Cortex of kidney (tissue), 1 donor: ENCODE measurements around the gene APOF.
"Not testable (repeated sequence)": the region's sequence is repeated elsewhere in the genome, so short reads cannot be mapped to it uniquely, and the experiment has no call there.

Experiments used
- DNase-seq: peaks from one replicate; lab custom pipeline; 2025; lab: John Stamatoyannopoulos, UW

The APOF gene, protein sequence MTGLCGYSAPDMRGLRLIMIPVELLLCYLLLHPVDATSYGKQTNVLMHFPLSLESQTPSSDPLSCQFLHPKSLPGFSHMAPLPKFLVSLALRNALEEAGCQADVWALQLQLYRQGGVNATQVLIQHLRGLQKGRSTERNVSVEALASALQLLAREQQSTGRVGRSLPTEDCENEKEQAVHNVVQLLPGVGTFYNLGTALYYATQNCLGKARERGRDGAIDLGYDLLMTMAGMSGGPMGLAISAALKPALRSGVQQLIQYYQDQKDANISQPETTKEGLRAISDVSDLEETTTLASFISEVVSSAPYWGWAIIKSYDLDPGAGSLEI

DNA sequence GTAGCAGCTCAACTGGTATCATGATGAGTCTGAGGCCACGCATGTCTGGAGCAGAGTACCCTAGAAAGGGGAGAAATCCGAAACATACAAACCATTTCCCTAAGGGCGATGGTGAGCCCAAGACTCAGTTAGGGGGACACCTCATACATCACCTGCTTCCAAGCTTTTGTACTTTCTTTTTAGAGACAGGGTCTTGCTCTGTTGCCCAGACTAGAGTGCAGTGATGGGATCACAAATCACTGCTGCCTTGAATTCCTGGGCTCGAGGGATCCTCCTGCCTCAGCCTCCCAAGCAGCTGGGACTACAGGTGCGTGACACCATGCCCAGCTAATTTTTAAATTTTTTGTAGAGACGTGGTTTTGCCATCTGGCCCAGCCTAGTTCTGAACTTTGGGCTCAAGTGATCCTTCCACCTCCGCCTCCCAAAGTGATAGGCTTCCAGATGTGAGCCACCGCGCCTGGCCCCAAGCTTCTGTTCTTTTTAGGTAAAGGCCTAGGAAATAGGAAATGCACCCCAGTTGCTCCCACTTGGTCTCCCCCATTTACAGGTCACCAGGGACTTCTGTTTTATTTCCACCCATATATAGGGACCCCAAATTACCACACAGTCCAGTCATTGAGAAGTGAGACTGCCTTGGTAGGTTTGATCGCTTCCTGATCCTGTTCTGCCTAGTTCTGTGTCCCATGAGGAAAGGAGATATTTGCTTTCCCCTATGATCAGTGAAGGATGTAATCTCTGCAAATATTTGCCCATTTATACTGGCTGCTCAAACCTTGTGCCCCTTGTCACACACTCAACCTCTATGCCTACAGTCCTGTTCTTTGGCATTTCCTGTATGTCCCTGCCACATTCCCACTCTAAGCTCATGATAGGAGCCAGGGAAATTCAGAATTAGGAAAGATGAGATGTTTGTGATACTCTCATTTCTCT, at the start of gene APOF:
APOF (minus strand) TSS at position 728 of the 930 bp plus-strand sequence; CDS start at position 616, 112 bp downstream.
- no peak for DNase-seq

DNA sequence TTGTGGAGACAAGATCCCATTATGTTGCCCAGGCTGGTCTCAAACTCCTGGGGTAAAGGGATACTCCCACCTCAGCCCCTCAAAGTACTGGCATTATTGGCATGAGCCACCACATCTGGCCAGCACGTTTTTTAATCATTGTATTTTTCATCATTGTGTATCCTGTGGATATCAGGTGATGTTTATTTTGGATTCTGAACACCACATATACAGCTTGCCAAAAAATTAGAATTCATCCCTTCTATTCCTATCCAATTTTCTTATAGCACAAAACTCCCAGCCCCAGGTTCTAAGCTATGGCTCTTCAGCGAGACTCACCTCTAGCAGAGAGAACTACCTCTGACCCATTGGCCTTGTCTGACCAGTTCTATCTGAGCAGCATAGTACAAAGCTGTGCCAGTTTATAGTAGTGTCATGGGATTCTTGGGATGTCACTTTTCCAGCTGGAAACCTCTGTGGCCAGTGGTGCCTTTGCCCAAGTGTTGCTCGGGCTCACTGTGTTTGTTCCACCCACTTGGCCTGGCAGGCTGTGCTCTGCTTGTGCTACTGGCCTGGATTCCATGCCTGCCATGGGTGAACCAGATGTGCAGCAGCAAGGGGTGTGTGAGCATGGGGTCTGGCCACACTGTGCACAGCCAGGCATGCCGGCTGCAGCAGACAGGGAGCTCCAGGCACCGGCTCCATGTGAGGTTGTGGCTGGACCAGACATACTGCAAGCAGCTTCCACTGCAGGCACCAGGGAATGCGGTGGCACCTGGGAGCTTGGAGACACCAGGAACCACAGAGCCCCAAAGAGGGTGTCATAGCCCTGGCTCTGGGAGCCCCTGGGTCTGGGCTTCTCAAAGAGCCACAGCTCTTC, 49.4 kb upstream of the APOF start:
- DNase-seq, result no peak

DNA sequence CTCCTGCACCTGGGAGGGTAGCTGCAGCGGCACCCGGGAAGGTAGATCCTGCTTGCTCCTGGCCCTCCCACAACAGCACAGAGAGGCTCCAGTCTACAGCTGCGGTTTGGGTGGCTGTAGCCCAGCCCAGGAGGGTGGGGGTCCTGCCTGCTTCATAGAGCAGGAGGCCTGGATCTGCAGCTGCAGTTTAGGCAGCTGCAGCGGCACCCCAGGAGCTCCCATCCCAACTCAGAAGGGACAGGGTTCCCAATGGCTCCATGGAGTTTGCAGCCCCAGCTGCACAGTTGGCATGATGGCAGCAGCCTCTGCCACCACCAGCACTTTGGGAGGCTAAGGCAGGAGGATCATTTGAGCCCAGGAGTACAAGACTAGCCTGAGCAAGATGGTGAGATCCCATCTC, 48.1 kb upstream of the APOF start:
- DNase-seq, result no peak

DNA sequence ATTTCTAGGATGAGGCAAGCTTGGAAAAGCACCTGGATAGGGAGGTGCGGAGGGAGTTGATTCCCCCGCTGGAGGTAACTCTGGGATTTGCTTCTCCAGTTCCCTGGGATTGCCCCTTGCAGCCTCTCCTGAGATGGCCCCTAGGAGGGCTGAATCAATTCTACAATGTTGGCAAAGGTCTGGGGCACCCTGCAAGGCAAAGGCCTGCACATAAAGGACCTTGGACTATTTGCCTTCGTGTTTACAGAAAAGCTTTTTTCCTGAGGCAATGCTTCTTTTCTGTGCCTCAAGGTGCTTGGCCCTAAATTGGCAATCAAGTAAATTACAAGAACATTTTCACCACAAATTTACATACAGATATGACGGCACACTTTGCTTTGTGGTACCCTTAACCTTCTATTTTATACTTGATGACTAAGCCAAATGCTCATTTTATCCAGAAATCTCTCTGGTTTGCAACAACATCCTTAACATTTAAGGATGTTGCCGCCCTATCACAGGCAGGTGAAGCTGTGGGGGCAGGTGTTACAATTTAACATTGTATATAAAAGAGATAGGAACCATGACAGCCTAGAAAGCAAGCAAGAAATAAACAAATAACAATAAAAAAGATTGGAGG, 46.3 kb upstream of the APOF start:
- no peak for DNase-seq

DNA sequence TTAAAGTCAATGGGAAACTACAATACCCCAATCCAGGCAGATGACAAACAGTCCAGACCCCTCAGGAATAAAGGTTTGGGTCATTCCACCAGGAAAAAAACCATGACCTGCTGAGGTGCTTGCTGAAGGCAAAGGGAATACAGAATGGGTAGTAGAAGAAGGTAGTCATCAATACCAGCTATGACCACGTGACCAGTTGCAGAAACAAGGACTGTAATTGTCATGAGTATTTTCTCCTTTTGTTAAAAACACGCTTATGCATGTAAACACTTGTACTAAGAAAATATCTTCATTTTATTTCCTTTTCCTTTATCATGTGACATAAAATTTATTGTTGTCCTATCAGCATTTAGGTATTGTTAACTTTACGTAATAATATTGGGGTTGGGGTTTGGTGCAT, 41.6 kb upstream of the APOF start:
- DNase-seq, result not testable (repeated sequence)

DNA sequence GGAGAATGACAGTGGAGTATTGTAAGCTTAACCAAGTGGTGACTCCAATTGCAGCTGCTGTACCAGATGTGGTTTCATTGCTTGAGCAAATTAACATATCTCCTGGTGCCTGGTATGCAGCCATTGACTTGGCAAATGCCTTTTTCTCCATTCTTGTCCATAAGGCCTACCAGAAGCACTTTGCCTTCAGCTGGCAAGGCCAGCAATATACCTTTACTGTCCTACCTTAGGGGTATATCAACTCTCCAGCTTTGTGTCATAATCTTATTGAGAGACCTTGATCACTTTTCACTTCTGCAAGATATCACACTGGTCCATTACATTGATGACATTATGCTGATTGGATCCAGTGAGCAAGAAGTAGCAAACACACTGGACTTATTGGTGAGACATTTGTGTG, 39.0 kb upstream of the APOF start:
- not testable (repeated sequence) for DNase-seq

DNA sequence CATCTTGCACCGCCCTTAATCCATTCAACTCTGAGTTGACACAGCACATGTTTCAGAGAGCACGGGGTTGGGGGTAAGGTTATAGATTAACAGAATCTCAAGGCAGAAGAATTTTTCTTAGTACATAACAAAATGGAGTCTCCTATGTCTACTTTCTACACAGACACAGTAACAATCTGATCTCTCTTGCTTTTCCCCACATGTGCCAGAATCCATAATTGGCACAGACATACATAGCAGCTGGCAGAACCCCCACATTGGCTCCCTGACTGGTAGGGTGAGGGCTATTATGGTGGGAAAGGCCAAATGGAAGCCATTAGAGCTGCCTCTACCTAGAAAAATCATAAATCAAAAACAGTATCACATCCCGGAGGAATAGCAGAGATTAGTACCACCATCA, 38.5 kb upstream of the APOF start:
- DNase-seq, result not testable (repeated sequence)

DNA sequence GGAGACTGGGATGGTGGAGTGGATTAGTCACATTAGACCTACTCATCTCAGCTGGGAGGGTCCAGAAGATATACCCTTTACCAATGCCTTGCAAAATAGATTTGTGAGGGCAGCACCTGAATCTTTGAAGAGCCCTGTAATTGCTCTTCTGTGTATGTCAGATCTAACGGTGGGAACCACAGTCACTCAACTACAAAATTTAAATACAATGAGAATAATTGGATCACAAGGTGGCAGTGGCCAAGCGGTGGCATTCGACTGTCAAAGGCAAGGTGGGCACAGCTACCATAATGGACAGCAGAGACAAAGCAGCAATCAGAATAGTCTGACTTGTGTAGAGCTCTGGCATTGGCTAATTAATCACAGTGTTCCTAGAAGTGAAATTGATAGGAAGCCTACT, 36.8 kb upstream of the APOF start:
- not testable (repeated sequence) for DNase-seq

DNA sequence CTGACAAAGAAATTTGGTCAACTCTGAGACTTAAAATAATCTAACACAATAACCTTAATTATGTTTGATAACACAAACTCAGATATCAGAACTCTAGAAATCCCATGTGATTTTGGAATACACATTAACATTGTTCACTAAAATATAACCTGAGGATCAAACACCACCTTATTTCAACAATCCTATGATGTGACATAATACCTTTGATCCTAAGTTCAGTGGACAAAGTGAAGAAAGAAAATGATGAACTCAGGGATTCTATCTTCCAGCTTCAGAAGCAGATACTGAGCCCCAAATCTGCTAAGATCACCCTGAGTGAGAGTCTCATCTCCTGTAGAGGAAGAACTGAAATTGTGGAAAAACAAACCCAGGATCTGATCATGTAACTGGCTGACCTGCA, 35.7 kb upstream of the APOF start:
- no peak for DNase-seq

DNA sequence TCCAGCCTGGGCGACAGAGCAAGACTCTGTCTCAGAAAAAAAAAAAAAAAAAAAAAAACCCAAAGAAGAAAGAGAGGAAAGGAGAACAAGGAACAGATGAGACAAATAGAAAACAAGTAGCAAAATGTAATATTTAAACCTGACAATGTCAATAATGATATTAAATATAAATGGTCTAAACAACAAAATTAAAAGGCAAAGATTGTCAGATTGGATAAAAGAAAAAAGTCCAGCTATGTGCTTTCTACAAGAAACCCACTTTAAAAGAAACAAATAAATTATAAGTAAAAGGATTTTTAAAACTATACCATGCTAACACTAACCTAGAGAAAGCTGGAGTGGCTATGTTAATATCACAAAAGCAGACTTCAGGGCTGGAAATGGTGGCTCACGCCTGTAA, 29.7 kb upstream of the APOF start:
- no peak for DNase-seq

DNA sequence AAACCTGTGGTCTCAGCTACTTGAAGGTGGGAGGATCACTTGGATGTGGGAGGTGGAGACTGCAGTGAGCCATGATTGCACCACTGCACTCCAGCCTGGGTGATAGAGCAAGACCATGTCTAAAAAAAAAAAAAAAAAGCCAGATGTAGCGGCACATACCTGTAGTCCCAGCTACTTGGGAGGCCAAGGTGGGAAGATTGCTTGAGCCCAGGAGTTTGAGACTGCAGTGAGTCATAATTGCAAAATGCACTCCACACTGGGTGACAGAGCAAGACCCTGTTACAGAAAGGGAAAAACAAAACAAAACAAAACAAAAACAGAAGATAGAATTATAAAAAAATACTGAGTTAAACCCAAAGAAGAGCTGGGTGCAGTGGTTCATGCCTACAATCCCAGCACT, 29.1 kb upstream of the APOF start:
- no peak for DNase-seq

DNA sequence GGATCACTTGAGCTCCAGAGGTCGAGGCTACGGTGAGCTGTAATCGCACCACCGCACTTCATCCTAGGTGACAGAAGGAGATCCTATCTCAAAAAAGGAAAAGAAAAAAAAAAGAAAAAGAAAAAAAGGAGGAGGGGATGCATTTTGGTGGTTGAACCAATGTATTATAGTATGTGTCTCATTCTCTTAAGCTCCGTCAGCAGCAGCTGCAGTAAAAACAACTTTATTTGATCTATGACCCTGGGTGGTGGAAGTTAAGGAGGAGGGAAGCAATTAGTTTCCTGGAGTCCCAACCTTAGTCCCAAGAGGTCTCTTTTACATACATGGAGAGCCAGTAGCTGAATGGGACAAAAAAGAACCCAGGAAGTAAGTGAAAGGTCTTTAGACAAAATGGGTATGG, 26.8 kb upstream of the APOF start:
- DNase-seq, result no peak

DNA sequence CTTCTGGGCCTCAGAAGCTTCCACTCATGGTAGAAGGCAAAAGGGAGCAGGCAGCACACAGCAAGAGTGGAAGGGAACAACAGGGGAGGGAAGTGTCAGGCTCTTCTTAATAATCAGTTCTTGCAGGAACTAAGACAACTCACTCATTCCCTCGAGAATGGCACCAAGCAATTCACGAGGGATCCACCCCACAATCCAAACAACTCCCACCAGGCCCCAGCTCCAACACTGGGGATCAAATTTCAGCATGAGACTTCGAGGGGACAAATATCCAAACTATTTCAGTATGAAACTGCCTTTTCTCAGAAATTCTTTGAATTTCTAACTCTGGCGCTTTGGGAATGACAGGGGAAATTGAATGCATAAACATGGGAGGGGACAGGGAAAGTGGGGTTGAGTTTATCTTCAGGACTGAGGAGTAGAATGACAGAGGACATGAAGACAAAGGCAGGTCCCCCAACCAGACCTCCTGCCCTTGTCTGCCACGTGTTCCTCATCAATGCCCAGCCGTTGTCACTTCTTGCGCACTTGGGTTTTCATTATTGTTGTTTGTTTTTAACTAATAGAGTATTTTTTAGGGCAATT, 24.6 kb upstream of the APOF start:
- DNase-seq, result no peak

DNA sequence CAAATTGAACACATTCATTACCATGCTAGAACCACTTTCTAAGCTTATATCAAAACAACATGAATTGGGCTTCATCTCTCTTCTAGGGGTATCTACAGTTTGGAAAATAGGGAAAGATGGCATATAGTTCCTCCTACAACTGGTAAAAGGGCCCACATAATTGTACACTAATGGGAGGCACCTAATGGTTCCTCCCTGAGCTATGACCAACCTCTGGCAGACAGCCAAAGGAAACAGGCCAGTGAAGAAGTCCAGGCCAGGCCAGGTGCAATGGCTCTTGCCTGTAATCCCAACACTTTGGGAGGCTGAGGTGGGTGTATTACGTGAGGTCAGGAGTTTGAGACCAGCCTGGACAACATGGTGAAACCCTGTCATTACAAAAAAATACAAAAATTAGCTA, 23.2 kb upstream of the APOF start:
- DNase-seq, result no peak

DNA sequence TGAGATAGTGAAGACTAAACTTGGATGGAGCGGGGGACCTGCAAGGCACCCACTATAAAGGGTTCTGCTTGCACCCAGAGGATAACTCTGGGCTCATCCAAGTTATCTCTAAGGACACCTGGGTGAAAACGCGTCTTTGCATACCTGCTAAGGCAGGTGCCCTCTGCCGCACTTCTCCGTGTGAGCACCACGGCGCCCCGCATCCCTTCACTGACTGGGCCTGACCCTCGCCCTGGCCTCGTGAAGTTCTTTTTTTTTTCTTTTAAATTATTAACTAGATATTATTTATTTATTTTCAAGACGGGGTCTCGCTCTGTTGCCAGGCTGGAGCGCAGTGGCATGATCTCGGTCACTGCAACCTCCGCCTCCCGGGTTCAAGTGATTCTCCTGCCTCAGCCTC, 20.0 kb upstream of the APOF start:
- no peak for DNase-seq

DNA sequence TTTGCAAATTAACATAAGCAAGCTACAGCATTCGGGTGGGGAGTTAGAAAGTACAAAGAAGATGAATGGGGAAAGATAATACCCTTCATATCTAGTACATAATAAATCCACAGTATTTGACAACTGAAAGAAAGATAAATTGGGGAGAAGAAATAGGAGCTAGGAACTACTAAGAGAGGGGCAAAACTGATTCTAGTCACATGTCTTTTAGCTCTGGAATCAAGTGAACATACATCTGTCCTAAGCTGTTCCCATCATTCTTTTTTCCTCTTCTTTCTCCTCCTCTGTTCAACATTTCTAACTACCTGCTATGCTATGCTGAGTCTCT, 15.3 kb upstream of the APOF start:
- no peak for DNase-seq

DNA sequence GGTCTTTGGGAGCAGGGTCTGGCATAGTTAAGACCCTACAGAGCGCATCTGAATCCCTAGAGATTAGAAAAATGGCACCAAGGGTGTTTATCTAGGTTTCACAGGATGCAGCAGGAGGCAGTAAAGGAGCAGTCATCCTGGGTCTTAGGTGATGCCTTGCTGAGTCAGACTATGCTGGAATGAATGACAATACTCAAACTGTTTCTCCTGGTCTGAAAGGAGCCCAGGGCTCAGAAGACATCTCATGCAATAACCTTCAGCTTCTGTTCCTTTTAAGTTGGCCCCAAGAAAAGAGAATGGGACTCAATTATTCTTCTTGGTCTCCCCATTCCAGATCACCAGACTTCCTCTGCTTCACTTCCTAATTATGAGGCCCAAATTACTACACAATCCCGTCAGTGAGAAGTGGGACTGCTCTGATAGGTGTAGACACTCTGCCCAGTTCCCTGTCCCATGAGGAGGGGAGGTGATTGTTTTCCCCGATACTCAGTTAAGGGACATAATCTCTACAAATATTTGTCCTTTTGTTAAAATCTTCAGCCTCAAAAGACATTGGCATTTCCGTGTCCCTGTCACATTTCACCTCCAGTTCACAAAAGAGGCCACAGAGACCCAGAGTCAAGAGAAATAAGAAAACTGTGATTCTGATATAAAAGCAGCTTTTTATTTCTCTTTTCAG, 14.8 kb upstream of the APOF start:
- DNase-seq, result no peak

DNA sequence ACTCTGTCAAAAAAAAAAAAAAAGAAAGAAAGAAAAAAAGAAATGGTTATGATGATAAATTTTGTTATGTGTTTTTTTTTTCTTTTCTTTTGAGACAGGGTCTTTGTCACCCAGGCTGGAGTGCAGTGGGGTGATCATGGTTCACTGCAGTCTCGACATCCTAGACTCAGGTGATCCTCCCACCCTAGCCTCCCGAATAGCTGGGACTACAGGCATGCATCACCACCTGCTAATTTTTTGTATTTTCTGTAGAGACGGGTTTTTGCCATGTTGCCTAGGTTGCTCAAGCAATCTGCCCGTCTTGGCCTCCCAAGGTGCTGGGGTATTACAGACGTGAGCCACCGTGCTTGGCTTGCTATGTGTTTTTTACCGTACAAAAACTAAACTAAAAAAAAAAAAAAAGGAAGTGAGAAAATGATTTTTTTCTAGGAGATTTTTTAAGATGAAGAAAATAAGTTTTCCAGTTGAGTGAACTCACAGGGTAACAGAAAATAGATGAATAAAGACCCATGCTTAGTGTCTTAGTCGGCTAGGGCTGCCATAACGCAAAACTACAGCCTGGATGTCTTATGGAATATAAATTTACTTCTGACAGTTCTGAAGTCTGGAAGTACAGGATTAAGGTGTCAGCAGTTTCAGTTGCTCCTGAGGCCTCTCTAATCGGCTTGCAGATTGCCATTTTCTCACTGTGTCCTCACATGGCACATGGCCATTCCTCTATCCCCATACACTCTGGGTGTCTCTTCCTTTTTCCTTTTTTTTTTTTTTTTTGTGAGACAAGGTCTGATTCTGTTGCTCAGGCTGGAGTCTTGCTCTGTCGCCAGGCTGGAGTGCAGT, 13.2 kb upstream of the APOF start:
- no peak for DNase-seq

DNA sequence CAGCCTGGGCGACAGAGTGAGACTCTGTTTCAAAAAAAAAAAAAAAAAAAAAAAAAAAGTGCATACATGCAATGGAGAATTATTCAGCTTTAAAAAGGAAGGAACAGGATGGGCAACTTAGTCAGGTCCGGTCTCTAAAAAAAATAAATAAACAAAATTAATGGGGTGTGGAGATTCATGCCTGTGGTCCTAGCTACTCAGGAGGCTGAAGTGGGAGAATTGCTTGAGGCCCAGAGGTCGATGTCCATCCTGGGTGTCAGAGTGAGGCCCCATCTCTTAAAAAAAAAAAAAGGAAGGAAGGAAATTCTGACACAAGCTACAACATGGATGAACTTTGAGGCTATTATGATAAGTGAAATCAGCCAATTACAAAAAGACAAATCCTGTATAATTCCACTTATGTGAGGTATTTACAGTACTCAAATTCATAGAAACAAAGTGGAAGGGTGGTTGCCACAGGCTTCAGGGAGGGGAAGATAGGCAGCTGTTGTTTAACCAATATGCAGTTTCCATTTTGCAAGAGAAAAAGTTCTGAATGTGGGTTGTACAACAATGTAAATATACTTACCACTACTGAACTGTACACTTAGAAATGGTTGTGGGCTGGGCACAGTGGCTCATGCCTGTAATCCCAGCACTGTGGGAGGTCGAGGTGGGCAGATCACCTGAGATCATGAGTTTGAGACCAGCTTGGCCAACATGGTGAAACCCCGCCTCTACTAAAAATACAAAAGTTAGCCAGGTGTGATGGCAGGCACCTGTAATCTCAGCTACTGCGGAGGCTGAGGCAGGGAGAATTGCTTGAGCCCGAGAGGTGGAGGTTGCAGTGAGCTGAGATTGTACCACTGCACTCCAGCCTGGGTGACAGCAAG, 12.3 kb upstream of the APOF start:
- no peak for DNase-seq
